ENCODE results near the gene TIPIN. TPM values are rescaled to one million over a fixed set of nuclear protein-coding genes. Genes with fewer than 3 reads are reported as not detected.
A peak's percentile ranks its signal among the peaks of the same experiment; 100 is the strongest.

The TIPIN gene
- total and polyA plus RNA-seq, 8 donors: 2.3 to 13.8 (median 3.1) TPM; not detected in 1

GRCh38 chr15:66288551-66289185, 67.8 kb downstream of the TIPIN start:
- DNase-seq: peak in 1 of 2 donors; percentile 55
- no peaks in the 10 kb centered on the region for H3K27me3 ChIP-seq
- H3K4me1 ChIP-seq: peaks cover 0 to 24% (median 17%) of the 10 kb centered on the region in 4 donors
- H3K36me3 ChIP-seq: no peaks in the 10 kb centered on the region
- intact Hi-C loops (cut with DNase I; ENCODE audit: low total_unique reads): no loop called here
- H3K4me3 ChIP-seq: no peak overlapping the region
- no peaks in the 10 kb centered on the region for H3K9me3 ChIP-seq
- WGBS, 5 donors: 63 to 76% (median 71%) methylated on average over 6 of the region's 6 CpGs
- H3K27ac ChIP-seq: no peak overlapping the region
- no peak for TF ChIP-seq POLR2AphosphoS5 (IDR thresholded peaks at IDR 0.05)
- no peak for TF ChIP-seq EP300 (IDR thresholded peaks at IDR 0.05)
- no peak for TF ChIP-seq POLR2A (IDR thresholded peaks at IDR 0.05)
- no peak for TF ChIP-seq CTCF (IDR thresholded peaks at IDR 0.05)

DNA sequence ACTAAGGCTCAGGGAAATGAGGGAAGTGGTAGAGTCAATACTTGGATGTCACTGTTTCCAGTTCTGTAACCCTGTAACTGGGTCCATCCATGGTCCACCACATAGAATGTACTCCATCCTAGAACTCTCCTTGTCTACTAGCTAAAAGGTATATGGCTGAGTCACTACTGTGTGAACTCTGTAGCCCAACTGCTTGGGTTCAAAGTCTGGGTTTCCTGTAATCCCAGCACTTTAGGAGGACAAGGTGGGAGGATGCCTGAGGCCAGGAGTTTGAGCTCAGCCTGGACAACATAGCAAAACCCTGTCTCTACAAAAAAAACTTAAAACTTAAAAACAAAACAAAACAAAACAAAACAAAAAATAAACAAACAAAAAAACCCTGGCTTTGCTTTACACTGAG, 68.4 kb downstream of the TIPIN start:
- H3K27ac ChIP-seq: no peak overlapping the region
- intact Hi-C loops (cut with DNase I; ENCODE audit: low total_unique reads): no loop called here
- H3K27me3 ChIP-seq: no peaks in the 10 kb centered on the region
- no peaks in the 10 kb centered on the region for H3K9me3 ChIP-seq
- H3K36me3 ChIP-seq: no peaks in the 10 kb centered on the region
- H3K4me3 ChIP-seq: no peak overlapping the region
- no peak for DNase-seq
- H3K4me1 ChIP-seq: peaks cover 0 to 24% (median 17%) of the 10 kb centered on the region in 4 donors
- TF ChIP-seq POLR2A (IDR thresholded peaks at IDR 0.05): no peak
- no peak for TF ChIP-seq EP300 (IDR thresholded peaks at IDR 0.05)
- TF ChIP-seq POLR2AphosphoS5 (IDR thresholded peaks at IDR 0.05): no peak
- TF ChIP-seq CTCF (IDR thresholded peaks at IDR 0.05): no peak

- no peaks in the 10 kb centered on the region for H3K9me3 ChIP-seq
- no peak for TF ChIP-seq POLR2A (IDR thresholded peaks at IDR 0.05)
- peak in 5 of 7 experiments; percentile 36 to 53 (median 48) for TF ChIP-seq CTCF (IDR thresholded peaks at IDR 0.05)
- H3K36me3 ChIP-seq: no peaks in the 10 kb centered on the region
- peak in 1 of 2 donors; percentile 46 for DNase-seq
- no peaks in the 10 kb centered on the region for H3K27me3 ChIP-seq
- H3K27ac ChIP-seq: no peak overlapping the region
- no peak overlapping the region for H3K4me3 ChIP-seq
- H3K4me1 ChIP-seq: peaks cover 0 to 20% (median 13%) of the 10 kb centered on the region in 4 donors
- intact Hi-C loops (cut with DNase I; ENCODE audit: low total_unique reads): no loop called here
- WGBS, 5 donors: 9 to 14% (median 12%) methylated on average over 6 of the region's 6 CpGs
Measured at GRCh38 chr15:66287461-66288057, 68.9 kb downstream of the TIPIN start.

Small RNA genes lying within 50 kb of the gene (small RNA-seq; reads per million reads assigned to genes)
- gene RF00019: 0 reads per million in 4 donors
- gene SCARNA14: 5.5 to 12.1 (median 6.9) reads per million in 4 donors

Other genes starting within 250 kb of the TIPIN start
- gene MEGF11, start 102.9 kb downstream of the TIPIN start, total RNA-seq: under 1 TPM in 1 of 5 donors, not detected in 4; 0.92 TPM
- under 1 TPM; 0.05 to 0.15 (median 0.12) TPM for gene MEGF11, start 102.9 kb downstream of the TIPIN start, polyA plus RNA-seq
- gene DIS3L, start 63.1 kb downstream of the TIPIN start, total RNA-seq: 10 to 100 TPM; 12.8 to 35.1 (median 20.9) TPM
- gene DIS3L, start 63.1 kb downstream of the TIPIN start, polyA plus RNA-seq: 10 to 100 TPM in 2 of 3 donors, 1 to 10 TPM in 1; 8.8 to 12.5 (median 11.8) TPM
- 100 to 1,000 TPM in 1 of 5 donors, 10 to 100 TPM in 4; 21.9 to 123 (median 35.0) TPM for gene MAP2K1, start 30.2 kb upstream of the TIPIN start, total RNA-seq
- 10 to 100 TPM; 20.1 to 24.6 (median 23.9) TPM for gene MAP2K1, start 30.2 kb upstream of the TIPIN start, polyA plus RNA-seq
- gene SNAPC5, start 141.1 kb upstream of the TIPIN start, total RNA-seq: 10 to 100 TPM in 2 of 5 donors, 1 to 10 TPM in 3; 2.3 to 18.2 (median 9.8) TPM
- 10 to 100 TPM; 25.9 to 49.0 (median 31.6) TPM for gene SNAPC5, start 141.1 kb upstream of the TIPIN start, polyA plus RNA-seq
- gene RPL4, start 148.2 kb upstream of the TIPIN start, total RNA-seq: 1,000 to 10,000 TPM in 4 of 5 donors, 100 to 1,000 TPM in 1; 994 to 3,031 (median 2,276) TPM
- 1,000 to 10,000 TPM; 2,383 to 4,395 (median 2,638) TPM for gene RPL4, start 148.2 kb upstream of the TIPIN start, polyA plus RNA-seq
- 10 to 100 TPM in 2 of 5 donors, 1 to 10 TPM in 2, under 1 TPM in 1; 0.89 to 46.7 (median 9.9) TPM for gene ZWILCH, start 148.6 kb upstream of the TIPIN start, total RNA-seq
- gene ZWILCH, start 148.6 kb upstream of the TIPIN start, polyA plus RNA-seq: 1 to 10 TPM; 3.5 to 5.6 (median 4.2) TPM
- not detected for gene LCTL, start 209.3 kb upstream of the TIPIN start, total RNA-seq
- gene LCTL, start 209.3 kb upstream of the TIPIN start, polyA plus RNA-seq: not detected